Hepatocyte (in vitro differentiated cells): ENCODE results near the gene ROPN1.

ENCODE experiments used
- EZH2 ChIP-seq: fragments of 200-600 bp; sonication (generic); IDR thresholded peaks from 2 replicates; pipeline ENCODE4 v1.6.1; 2016; ENCODE audit warnings: antibody characterized with exemption, mild to moderate bottlenecking, borderline replicate concordance
- EZH2phosphoT487 ChIP-seq: fragments of 200-600 bp; sonication (generic); IDR thresholded peaks from one replicate; pipeline ENCODE4 v1.6.1; 2018; ENCODE audit warnings: antibody characterized with exemption, mild to moderate bottlenecking, low read depth, moderate library complexity; ENCODE audit not compliant: unreplicated experiment, severe bottlenecking
- TF ChIP-seq, protein P1 (sequence below): fragments of 200-600 bp; sonication (generic); IDR thresholded peaks from 2 replicates; pipeline ENCODE4 v1.5.1; 2016; ENCODE audit warnings: antibody characterized with exemption, mild to moderate bottlenecking; ENCODE audit not compliant: poor library complexity

DNA sequence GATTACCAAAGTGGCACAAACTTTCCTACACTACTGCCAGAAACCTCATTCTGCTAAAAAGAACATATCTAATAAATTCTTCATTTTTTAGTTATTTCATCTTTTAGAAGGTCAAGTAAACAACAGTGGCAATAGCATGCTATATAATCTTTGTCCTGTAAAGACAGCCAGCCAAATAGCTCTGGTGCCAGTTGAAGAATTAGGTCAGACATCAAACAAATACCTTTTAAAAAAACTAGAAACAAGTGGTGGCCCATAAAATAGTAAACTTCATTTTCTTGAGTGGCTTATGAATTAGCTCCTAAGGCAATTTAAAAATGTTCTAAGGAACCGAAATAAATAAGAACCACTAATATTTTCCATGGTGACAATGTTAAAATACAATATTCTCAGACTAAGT, 50.4 kb downstream of the ROPN1 start:
- TF ChIP-seq, protein P1, sequence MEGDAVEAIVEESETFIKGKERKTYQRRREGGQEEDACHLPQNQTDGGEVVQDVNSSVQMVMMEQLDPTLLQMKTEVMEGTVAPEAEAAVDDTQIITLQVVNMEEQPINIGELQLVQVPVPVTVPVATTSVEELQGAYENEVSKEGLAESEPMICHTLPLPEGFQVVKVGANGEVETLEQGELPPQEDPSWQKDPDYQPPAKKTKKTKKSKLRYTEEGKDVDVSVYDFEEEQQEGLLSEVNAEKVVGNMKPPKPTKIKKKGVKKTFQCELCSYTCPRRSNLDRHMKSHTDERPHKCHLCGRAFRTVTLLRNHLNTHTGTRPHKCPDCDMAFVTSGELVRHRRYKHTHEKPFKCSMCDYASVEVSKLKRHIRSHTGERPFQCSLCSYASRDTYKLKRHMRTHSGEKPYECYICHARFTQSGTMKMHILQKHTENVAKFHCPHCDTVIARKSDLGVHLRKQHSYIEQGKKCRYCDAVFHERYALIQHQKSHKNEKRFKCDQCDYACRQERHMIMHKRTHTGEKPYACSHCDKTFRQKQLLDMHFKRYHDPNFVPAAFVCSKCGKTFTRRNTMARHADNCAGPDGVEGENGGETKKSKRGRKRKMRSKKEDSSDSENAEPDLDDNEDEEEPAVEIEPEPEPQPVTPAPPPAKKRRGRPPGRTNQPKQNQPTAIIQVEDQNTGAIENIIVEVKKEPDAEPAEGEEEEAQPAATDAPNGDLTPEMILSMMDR = no peak
- TF ChIP-seq EZH2 (no peak), EZH2phosphoT487 (no peak)
